Progenitor cell of endocrine pancreas (in vitro differentiated cells): ENCODE measurements around the gene ZNF331. TPM values are rescaled to one million over a fixed set of nuclear protein-coding genes. Genes with fewer than 3 reads are reported as not detected.
A peak's percentile ranks its signal among the peaks of the same experiment; 100 is the strongest.

Source experiments
- DNase-seq: peaks from one replicate; pipeline ENCODE4 v3.0.0; 2021; ENCODE audit warnings: low spot score; ENCODE audit not compliant: unreplicated experiment
- H3K27ac Mint-ChIP-seq: 2 replicates; pipeline ENCODE4 v1.8.0; 2021; ENCODE audit warnings: mild to moderate bottlenecking, moderate library complexity, mixed read lengths
- H3K27me3 Mint-ChIP-seq: 2 replicates; pipeline ENCODE4 v1.8.0; 2021; ENCODE audit warnings: mixed read lengths
- H3K36me3 Mint-ChIP-seq: 2 replicates; pipeline ENCODE4 v1.8.0; 2022; ENCODE audit warnings: mixed read lengths; ENCODE audit not compliant: insufficient read depth
- H3K4me1 Mint-ChIP-seq: 2 replicates; pipeline ENCODE4 v1.8.0; 2021; ENCODE audit warnings: low read depth, mixed read lengths
- H3K4me3 Mint-ChIP-seq: 2 replicates; pipeline ENCODE4 v1.8.0; 2021; ENCODE audit warnings: low read depth, mild to moderate bottlenecking, moderate library complexity, mixed read lengths
- H3K9me3 Mint-ChIP-seq: 2 replicates; pipeline ENCODE4 v1.8.0; 2021; ENCODE audit warnings: low read depth, mixed read lengths
- CTCF ChIP-seq: fragments of 200-600 bp; sonication (generic); IDR thresholded peaks from one replicate; pipeline ENCODE4 v1.5.0; 2021; ENCODE audit warnings: antibody characterized with exemption, mild to moderate bottlenecking; ENCODE audit not compliant: unreplicated experiment
- total RNA-seq: library from RNA; stranded (reverse); gene quantifications from 2 replicates; pipeline ENCODE4 v1.2.1, GENCODE V29; 2021

Gene ZNF331
- total RNA-seq, 1 donor from 2014 or later = 29.9 TPM

DNA sequence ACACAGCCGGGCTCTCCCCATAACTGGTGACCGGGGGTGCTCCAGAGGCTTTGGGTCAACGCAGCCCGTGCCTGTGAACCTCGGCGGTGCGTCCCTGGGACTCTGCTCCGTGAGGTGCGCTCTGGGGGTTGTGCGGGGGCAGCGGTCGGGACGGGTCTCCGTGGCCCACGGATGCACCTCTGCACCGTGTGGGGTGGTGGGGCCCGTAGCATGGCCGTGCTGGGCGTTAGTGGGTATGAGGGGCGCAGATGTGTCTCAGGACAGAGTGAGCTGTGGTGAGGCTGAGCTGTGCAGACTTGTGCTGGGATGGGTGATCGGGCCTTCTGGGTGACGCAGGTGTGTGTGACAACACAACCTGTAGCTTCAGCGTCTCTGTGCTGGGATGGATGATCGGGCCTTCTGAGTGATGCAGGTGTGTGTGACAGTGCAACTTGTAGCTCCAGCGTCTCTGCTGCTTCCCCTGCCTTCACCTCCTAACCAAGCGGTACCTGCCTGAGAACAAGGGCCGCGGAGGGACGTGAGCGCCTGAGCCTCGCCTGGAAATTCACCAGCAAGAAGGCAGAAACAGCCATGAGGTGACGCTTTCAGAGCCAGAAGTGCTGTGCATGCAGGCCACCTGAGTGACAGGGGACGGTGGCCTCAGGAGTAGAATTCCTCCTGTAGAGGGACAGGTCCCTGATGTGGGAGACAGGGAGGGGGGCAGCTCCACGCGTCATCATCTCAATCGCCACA, 599 bp downstream of the ZNF331 start:
- H3K27me3 Mint-ChIP-seq = no peaks in the 10 kb centered on the region
- peaks cover 6% of the 10 kb centered on the region for H3K4me1 Mint-ChIP-seq
- H3K9me3 Mint-ChIP-seq = no peaks in the 10 kb centered on the region
- TF ChIP-seq CTCF = no peak
- DNase-seq = no peak
- peak overlapping the region; percentile 90 for H3K4me3 Mint-ChIP-seq
- peak overlapping the region; percentile 92 for H3K27ac Mint-ChIP-seq
- no peaks in the 10 kb centered on the region for H3K36me3 Mint-ChIP-seq

DNA sequence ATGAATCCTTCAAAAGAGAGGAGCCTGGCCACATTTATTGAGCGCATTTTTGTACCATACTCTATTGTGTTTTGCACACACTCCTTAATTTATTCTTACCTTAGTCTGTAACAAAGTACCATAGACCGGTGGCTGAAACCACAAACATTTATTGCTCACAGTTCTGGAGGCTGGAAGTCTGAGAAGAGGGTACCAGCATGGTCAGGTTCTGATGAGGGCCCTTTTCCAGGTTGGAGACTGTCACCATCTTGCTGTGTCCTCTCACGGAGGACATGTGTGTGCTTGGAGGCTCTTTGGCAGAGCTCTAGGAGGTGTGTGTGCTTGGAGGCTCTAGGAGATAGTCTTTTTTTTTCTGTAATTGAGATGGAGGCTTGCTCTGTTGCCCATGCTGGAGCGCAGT, 2.1 kb downstream of the ZNF331 start:
- DNase-seq = no peak
- no peak for TF ChIP-seq CTCF

DNA sequence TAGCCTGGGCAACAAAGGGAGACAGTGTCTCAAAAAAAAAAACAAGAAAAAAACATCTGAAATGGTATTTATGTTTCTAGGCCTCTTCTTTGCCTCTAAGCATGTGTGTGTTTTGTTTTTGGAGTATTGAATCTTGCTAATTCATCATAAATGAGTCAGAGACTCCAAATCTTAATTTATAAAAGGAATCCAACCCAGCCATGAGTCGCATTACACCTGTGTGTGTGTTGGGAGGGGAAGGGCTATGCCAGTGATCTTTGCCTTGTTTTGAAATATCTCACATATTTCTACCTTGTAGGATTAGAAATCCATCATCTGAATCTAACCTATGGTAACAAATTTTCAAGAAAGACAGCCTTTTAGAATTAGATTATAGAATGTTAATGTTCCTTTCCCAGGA, 4.0 kb downstream of the ZNF331 start:
- Mint-ChIP-seq H3K4me1 (peaks cover 12% of the 10 kb centered on the region), H3K36me3 (peaks cover 1% of the 10 kb centered on the region), H3K27me3 (no peaks in the 10 kb centered on the region), H3K27ac (no peak overlapping the region), H3K9me3 (no peaks in the 10 kb centered on the region), H3K4me3 (no peak overlapping the region)
- TF ChIP-seq CTCF = no peak
- no peak for DNase-seq

More for the DNA sequence above, 2.1 kb downstream of the ZNF331 start:
- H3K27ac Mint-ChIP-seq = no peak overlapping the region
- H3K27me3 Mint-ChIP-seq = no peaks in the 10 kb centered on the region
- H3K9me3 Mint-ChIP-seq = no peaks in the 10 kb centered on the region
- H3K36me3 Mint-ChIP-seq = peaks cover 1% of the 10 kb centered on the region
- peaks cover 7% of the 10 kb centered on the region for H3K4me1 Mint-ChIP-seq
- no peak overlapping the region for H3K4me3 Mint-ChIP-seq

GRCh38 chr19:53545271-53546065, 7.5 kb downstream of the ZNF331 start:
- DNase-seq = no peak
- Mint-ChIP-seq H3K27me3 (no peaks in the 10 kb centered on the region), H3K9me3 (no peaks in the 10 kb centered on the region), H3K4me1 (peaks cover 6% of the 10 kb centered on the region), H3K36me3 (peaks cover 1% of the 10 kb centered on the region), H3K4me3 (no peak overlapping the region), H3K27ac (peak overlapping the region; percentile 88)
- no peak for TF ChIP-seq CTCF

DNA sequence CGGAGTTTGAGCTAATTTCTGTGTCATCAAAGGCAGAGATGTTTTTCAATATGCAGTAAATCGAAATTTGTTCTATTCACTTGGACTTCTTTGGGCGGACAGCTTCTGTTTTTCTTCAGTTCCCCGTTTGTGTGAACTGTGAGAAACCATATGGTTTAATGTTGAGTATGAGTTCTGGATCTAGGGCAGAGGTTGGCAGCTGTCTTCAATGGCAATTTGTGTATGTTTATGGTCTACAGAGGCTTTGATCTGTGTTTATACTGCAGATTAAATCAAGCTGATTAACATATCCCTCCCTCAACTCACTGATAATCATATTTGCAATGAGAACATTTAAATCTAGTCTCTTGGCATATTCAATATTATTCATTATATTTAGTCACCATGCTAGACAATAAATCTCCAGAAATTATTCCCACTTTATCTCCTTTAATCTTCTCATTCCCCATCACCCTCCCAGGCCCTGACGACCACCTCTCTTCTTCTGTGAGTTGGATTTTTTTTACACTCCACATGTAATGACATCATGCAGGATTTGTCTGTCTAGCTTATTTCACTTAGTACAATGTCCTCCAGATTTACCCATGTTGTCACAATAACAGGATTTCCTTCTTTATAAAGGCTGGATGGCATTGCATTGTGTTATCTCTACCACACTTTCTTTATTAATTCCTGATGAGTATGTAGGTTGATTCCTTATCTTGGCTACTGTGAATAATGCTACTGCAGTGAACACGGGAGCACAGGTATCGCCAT, 9.0 kb downstream of the ZNF331 start:
- H3K4me1 Mint-ChIP-seq = peaks cover 6% of the 10 kb centered on the region
- no peak for TF ChIP-seq CTCF
- no peak overlapping the region for H3K27ac Mint-ChIP-seq
- H3K36me3 Mint-ChIP-seq = peaks cover 1% of the 10 kb centered on the region
- H3K27me3 Mint-ChIP-seq = no peaks in the 10 kb centered on the region
- DNase-seq = no peak
- H3K4me3 Mint-ChIP-seq = no peak overlapping the region
- no peaks in the 10 kb centered on the region for H3K9me3 Mint-ChIP-seq
